K562 (cell line): ENCODE data around the gene ITGB2. TPM values are rescaled to one million over a fixed set of nuclear protein-coding genes. Genes with fewer than 3 reads are reported as not detected.
A peak's percentile ranks its signal among the peaks of the same experiment; 100 is the strongest.

Source experiments
- BRCA1 ChIP-seq, 2 experiments: fragments of 450-650 bp in 1 of 2; sonication (generic) in 1 of 2; formaldehyde crosslinking in 1 of 2; IDR thresholded peaks; 2 replicates each; pipeline versions ENCODE4 v1.5.0 to v1.6.1; 2017 to 2020; ENCODE audit warnings: mild to moderate bottlenecking in 1 of 2, missing genetic modification reagents in 1 of 2
- DMBX1 ChIP-seq: fragments of 250-450 bp; sonication (Bioruptor Pico); IDR thresholded peaks from 2 replicates; pipeline ENCODE4 v1.8.0; 2022; ENCODE audit warnings: inconsistent platforms, mild to moderate bottlenecking, moderate library complexity, borderline replicate concordance
- E2F6 ChIP-seq, 2 experiments: IDR thresholded peaks; 2 replicates each; pipeline ENCODE4 v1.6.1; 2011; ENCODE audit warnings: borderline replicate concordance in 1 of 2, control low read depth in 1 of 2, low read depth in 1 of 2, low read length in 1 of 2, mild to moderate bottlenecking in 1 of 2, mixed read lengths in 1 of 2, moderate library complexity in 1 of 2; ENCODE audit not compliant: insufficient read depth in 1 of 2, insufficient read length in 1 of 2, poor library complexity in 1 of 2, severe bottlenecking in 1 of 2; ENCODE audit errors: extremely low read depth in 1 of 2
- E4F1 ChIP-seq: fragments of 250-450 bp; sonication (Bioruptor Pico); IDR thresholded peaks from 2 replicates; pipeline ENCODE4 v1.5.0; 2021; ENCODE audit warnings: mild to moderate bottlenecking, borderline replicate concordance
- GATA2 ChIP-seq: sonication (generic); formaldehyde crosslinking; IDR thresholded peaks from 2 replicates; pipeline ENCODE4 v1.4.0; 2020; ENCODE audit warnings: mild to moderate bottlenecking, missing genetic modification reagents
- L3MBTL2 ChIP-seq: fragments of 450-650 bp; IDR thresholded peaks from 2 replicates; pipeline ENCODE4 v1.6.1; 2016; ENCODE audit warnings: mild to moderate bottlenecking, moderate library complexity
- POLR2B ChIP-seq: fragments of 450-650 bp; IDR thresholded peaks from 2 replicates; pipeline ENCODE4 v1.6.1; 2018; ENCODE audit warnings: low read depth; ENCODE audit not compliant: partially characterized antibody
- STAG1 ChIP-seq: sonication (generic); formaldehyde crosslinking; IDR thresholded peaks from 2 replicates; pipeline ENCODE4 v1.5.0; 2020; ENCODE audit warnings: missing genetic modification reagents, borderline replicate concordance
- TSC22D4 ChIP-seq: fragments of 450-650 bp; IDR thresholded peaks from 2 replicates; pipeline ENCODE4 v1.6.1; 2016; ENCODE audit warnings: missing genetic modification characterization, missing biosample characterization, control low read depth
- UBTF ChIP-seq, 2 experiments: IDR thresholded peaks; 2 replicates each; pipeline ENCODE4 v1.6.1; 2012; ENCODE audit warnings: improper control_type of control experiment in 2 of 2, low read depth in 2 of 2, low read length in 2 of 2, borderline replicate concordance in 1 of 2
- XRCC3 ChIP-seq: fragments of 450-650 bp; IDR thresholded peaks from 2 replicates; pipeline ENCODE4 v1.6.1; 2017; ENCODE audit warnings: mild to moderate bottlenecking, moderate library complexity
- ZNF57 ChIP-seq: fragments of 450-650 bp; formaldehyde crosslinking; IDR thresholded peaks from 2 replicates; pipeline ENCODE4 v1.4.0; 2020; ENCODE audit warnings: mild to moderate bottlenecking, moderate library complexity
- polyA plus RNA-seq, 8 experiments: library from polyadenylated mRNA; depleted of rRNA in 4 of 8; stranded (reverse) in 5 of 8; unstranded in 3 of 8; fragments of >200 nt; fragmentation: Nextera tagmentation in 2 of 8; fragmentation: Illumina TruSeq in 1 of 8; extraction: Ambion mirVana in 2 of 8; extraction: Trizol in 1 of 8; gene quantifications; 2 replicates each; pipeline versions ENCODE4 v1.2.1 to v1.2.3, GENCODE V29; 2011 to 2014; ENCODE audit warnings: inconsistent platforms in 1 of 8, missing spikeins in 1 of 8
- total RNA-seq, 7 experiments: library from RNA; depleted of rRNA in 6 of 7; stranded (reverse); fragments of >200 nt in 6 of 7; fragmentation: Illumina TruSeq in 2 of 7; extraction: Trizol in 2 of 7; gene quantifications; 2 replicates each; pipeline versions ENCODE4 v1.2.1 to v1.2.3, GENCODE V29; 2011 to 2021; ENCODE audit warnings: low replicate concordance in 1 of 7
- TF ChIP-seq, protein P1 (sequence below), 2 experiments: fragments of 450-650 bp; formaldehyde crosslinking in 1 of 2; IDR thresholded peaks; 2 replicates each; pipeline versions ENCODE4 v1.4.0 to v1.6.1; 2014 to 2020; ENCODE audit warnings: mild to moderate bottlenecking in 2 of 2, borderline replicate concordance in 1 of 2, low read depth in 1 of 2

Gene ITGB2
- total and polyA plus RNA-seq, 9 of the 15 experiments (the other 6 are each of a cell fraction or from before 2014, with no cell fraction given), result 0.07 to 1.3 (median 0.51) TPM; not detected in 2

DNA sequence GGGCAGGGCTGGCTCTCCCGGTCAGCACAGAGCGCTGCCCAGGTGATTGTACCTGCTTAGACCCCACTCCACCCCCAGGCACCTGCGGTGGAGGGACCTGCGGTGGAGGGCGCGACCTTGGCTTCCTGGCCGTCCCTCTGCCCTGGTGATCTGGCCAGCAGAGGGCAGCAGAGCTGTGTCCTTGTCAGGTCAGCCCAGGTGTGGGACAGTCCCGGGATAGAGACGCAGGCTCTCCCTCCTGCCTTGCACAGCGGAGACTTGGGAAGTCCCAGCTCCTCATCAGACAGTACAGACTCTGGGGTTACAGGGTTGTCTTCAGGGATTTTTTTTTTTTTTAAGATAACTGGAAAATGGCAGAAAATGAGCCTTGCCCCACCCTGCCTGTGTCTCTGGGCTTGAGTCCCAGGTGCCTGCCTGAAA, 29.1 kb upstream of the ITGB2 start (continued):
- TF ChIP-seq UBTF (IDR thresholded peaks at IDR 0.05; ENCODE audit: borderline replicate concordance in 1 of 2, low read depth in 2 of 2, low read length in 2 of 2), result 0 out of 4 replicates have a peak, but pooled peaks of 1 of the 2 experiments have one; percentile 36
- TF ChIP-seq XRCC3, result no peak
- TF ChIP-seq, protein P1, sequence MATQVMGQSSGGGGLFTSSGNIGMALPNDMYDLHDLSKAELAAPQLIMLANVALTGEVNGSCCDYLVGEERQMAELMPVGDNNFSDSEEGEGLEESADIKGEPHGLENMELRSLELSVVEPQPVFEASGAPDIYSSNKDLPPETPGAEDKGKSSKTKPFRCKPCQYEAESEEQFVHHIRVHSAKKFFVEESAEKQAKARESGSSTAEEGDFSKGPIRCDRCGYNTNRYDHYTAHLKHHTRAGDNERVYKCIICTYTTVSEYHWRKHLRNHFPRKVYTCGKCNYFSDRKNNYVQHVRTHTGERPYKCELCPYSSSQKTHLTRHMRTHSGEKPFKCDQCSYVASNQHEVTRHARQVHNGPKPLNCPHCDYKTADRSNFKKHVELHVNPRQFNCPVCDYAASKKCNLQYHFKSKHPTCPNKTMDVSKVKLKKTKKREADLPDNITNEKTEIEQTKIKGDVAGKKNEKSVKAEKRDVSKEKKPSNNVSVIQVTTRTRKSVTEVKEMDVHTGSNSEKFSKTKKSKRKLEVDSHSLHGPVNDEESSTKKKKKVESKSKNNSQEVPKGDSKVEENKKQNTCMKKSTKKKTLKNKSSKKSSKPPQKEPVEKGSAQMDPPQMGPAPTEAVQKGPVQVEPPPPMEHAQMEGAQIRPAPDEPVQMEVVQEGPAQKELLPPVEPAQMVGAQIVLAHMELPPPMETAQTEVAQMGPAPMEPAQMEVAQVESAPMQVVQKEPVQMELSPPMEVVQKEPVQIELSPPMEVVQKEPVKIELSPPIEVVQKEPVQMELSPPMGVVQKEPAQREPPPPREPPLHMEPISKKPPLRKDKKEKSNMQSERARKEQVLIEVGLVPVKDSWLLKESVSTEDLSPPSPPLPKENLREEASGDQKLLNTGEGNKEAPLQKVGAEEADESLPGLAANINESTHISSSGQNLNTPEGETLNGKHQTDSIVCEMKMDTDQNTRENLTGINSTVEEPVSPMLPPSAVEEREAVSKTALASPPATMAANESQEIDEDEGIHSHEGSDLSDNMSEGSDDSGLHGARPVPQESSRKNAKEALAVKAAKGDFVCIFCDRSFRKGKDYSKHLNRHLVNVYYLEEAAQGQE (IDR thresholded peaks at IDR 0.05; ENCODE audit: borderline replicate concordance), result peak; percentile 88
- TF ChIP-seq, protein P1 (CRISPR knock-in tag; IDR thresholded peaks at IDR 0.05; ENCODE audit: low read depth), result no peak
- TF ChIP-seq STAG1, result peak; percentile 95
- no peak for TF ChIP-seq ZNF57 (CRISPR knock-in tag)
- TF ChIP-seq DMBX1 (CRISPR knock-in tag), result no peak
- TF ChIP-seq L3MBTL2, result no peak
- TF ChIP-seq BRCA1 (IDR thresholded peaks at IDR 0.05), result no peak
- no peak for TF ChIP-seq BRCA1 (CRISPR knock-in tag; IDR thresholded peaks at IDR 0.05)
- no peak for TF ChIP-seq GATA2 (CRISPR knock-in tag)
- no peak for TF ChIP-seq TSC22D4 (tag)
- TF ChIP-seq E2F6 (IDR thresholded peaks at IDR 0.05; ENCODE audit: borderline replicate concordance in 1 of 2, extremely low read depth in 1 of 2, insufficient read depth in 1 of 2, insufficient read length in 1 of 2, low read depth in 1 of 2, low read length in 1 of 2, poor library complexity in 1 of 2, severe bottlenecking in 1 of 2), result no peak
- TF ChIP-seq E4F1, result no peak
- TF ChIP-seq POLR2B, result no peak
